ENCODE measurements around the gene BBS12.

Gene BBS12

GRCh38 chr4:122732329-122733026 is at the start of gene BBS12:
BBS12 (plus strand) TSS chr4:122732704; CDS start chr4:122741893, 9,189 bp downstream.
- DNase-seq (ENCODE audit: low read depth, low spot score): peak; percentile 100

DNA sequence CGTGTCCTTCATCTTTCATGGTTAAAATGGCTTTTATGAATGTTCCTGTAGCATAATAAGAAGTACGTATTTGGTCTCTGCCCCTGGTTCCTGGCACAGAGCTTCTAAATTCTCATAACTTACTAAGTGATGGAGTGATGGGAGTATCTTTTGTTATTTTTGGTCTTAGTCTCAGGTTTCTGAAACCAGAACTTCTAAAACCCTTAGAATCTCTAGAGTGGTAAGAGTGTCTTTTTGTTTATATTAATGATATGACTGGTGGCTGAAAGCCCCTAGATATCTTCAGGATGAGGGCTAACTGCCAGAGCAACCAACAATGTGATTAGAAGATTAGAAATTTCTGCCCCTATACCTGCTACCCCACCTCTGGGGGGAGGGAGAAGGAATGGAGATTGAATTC is 45.8 kb upstream of the BBS12 start:
- DNase-seq (ENCODE audit: low read depth, low spot score): no peak

GRCh38 chr4:122687531-122688061 is 44.9 kb upstream of the BBS12 start:
- no peak for DNase-seq (ENCODE audit: low read depth, low spot score)

DNA sequence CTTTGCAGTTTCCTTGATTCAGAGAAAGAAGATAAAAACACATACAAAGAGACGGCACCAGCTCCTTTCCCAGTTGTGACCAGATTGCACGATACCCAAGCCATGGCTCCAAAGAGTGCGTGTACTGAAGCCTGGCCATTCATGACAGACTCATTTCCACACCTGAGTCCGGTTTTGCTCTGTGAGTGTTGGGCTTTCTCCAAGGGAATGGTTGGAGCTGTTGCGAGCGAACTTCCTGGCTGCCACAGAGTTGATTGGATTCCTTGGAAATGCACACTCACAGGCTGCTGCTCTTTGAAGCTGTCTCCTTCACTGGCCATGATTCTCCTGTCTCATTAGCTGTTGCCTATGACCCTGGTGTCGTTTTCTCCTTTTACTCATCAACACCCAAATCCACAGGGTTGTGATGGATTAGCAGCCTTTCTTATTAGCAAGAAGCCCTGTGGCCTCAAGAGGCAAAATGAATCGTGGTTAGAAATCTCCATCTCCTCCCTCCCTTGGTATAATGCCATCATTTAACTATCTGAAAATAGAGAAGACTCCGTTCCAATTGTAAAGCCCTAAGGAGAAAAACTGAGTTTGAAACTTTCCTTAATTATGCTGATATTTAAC is 43.9 kb upstream of the BBS12 start:
- DNase-seq (ENCODE audit: low read depth, low spot score): no peak

DNA sequence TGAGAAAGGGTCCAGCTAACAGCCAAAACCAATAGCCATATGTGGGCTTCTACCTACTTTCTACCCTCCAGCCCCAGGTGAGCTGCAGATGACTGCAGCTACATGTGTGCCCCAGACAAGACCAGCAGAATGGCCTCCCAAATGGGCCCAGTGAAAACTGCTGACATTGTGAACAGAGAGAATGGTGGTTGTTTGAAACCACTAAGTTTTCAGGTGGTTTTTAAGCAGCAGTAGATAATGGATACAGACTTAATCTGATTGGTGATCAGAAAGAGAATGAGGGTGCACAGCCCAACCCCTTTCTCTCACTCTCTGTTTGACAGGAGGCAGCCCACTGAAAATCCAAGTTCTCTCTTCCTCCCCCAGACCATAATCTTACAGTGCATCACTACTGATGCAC is 42.5 kb upstream of the BBS12 start:
- DNase-seq (ENCODE audit: low read depth, low spot score): no peak

DNA sequence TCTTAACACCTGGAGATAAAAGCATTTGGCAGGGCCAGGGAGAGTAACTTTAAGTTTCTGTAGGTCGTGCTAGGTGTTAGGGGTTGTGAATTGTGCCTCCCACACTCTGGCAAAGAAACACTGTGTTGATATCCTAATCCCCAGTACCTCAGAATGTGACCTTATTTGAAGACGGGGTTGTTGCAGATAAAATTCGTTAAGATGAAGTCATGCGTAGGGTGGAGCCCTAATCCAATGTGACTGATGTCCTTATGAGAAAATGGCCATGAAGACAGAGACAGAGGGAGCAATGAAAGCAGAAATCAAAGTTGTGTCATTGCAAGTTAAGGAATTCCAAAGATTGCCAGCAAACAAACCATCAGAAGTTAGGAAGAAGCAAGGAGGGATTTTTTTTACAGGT is 40.5 kb upstream of the BBS12 start:
- no peak for DNase-seq (ENCODE audit: low read depth, low spot score)

DNA sequence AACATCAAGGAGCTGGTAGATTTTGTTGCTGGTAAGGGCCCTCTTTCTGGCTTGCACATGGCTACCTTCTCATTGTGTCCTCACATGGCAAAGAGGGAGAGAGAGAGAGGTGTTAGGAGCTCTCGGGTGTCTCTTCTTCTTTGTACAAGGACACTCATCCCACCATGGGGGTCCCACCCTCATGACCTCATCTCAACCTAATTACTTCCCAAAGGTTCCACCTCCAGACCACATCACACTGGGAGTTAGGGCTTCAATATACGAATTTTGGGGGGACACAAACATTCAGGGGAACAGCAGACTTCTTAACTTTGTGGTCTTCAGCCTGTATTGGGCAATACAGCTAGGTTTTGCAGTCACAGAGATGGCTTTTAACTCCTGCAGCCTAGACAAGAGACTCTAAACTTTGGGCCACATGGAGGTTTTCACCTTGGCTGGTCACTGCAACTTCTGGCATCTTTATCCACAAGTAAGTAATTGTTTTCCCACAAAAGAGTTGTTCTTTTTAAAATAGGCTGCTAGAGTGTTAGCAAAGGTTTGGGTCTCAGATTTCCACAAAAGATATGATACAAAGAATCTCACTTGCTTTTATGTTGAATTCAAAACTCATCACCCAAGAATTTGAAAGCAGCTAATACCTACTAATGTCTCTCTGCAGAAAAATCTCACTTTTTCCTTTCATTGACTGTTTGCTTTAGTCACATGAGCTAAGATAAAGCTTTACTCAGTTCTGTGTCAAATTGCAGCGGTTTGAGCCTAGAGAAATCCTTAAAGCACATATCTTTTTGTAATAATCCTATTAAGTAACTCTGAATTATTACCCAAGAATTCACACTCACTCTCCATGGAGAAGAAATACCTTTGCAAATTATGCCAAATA is 39.6 kb upstream of the BBS12 start:
- peak; percentile 31 for DNase-seq (ENCODE audit: low read depth, low spot score)

DNA sequence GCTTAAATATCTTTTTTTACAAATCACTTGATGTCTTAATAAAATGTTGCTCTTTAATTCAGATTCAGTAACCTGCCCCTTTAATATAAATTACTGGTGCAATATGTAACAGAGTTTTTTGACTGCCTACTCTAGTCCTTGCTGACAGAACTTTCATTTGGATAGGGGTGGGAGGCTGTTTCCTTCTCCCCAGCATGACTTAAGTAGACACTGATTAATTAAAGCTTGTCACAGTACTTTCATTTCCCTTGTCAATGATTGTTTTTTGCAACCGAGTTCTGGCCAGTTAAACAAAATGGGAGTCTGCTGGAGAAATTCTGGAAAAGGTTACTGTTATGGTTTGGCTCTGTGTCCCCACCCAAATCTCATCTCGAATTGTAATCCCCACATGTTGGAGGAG is 37.3 kb upstream of the BBS12 start:
- no peak for DNase-seq (ENCODE audit: low read depth, low spot score)

GRCh38 chr4:122700178-122700725 is 32.3 kb upstream of the BBS12 start:
- peak; percentile 47 for DNase-seq (ENCODE audit: low read depth, low spot score)

GRCh38 chr4:122701061-122701460 is 31.4 kb upstream of the BBS12 start:
- no peak for DNase-seq (ENCODE audit: low read depth, low spot score)

DNA sequence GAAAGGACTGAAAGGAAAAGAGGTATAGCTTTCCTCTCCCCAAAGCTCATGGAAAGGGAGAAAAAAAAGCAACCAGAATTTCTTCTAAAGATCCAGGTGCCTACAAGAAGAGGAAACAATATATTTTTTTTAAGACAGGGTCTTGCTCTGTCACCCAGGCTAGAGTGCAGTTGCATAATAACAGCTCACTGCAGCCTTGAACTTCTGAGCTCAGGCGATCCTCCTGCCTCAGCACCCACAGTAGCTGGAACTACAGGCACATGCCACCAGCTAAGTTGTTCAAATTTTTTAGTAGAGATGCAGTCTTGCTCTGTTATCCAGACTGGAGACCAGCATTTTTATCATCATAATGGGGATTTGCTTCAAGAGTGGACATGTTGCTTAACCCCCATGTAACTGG is 30.5 kb upstream of the BBS12 start:
- DNase-seq (ENCODE audit: low read depth, low spot score): no peak

GRCh38 chr4:122702939-122703338 is 29.6 kb upstream of the BBS12 start:
- no peak for DNase-seq (ENCODE audit: low read depth, low spot score)

- no peak for DNase-seq (ENCODE audit: low read depth, low spot score)
Measured at GRCh38 chr4:122703868-122704267, 28.6 kb upstream of the BBS12 start.

- DNase-seq (ENCODE audit: low read depth, low spot score): no peak
Measured at GRCh38 chr4:122705009-122705408, 27.5 kb upstream of the BBS12 start.

DNA sequence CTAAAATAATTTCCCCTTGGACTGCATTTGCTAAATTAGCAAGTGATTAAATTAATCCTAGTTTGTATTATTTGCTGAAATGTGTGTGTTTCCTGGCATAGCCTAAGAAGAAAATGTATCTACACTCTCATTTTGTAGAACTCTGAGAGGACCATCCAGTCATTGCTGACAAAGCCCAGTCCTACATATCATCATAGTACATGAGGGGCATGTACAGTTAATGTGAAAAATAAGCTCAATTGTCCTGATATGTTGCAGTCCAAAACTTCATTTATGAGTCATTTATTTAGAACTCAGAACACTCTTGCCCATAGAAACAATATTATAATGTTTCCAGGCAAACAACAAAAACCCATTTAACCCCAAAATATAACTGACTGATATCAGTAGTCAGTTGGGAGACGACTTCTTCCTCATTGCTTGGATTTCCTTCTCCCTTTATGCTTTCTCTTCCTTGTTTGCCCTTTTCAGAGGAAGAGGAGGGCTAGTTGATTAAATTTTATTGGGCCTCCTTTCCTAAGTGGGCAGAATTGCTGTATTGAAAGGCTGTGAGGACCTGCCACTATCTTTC is 26.9 kb upstream of the BBS12 start:
- DNase-seq (ENCODE audit: low read depth, low spot score): no peak

- no peak for DNase-seq (ENCODE audit: low read depth, low spot score)
Measured at GRCh38 chr4:122706511-122706910, 26.0 kb upstream of the BBS12 start.

DNA sequence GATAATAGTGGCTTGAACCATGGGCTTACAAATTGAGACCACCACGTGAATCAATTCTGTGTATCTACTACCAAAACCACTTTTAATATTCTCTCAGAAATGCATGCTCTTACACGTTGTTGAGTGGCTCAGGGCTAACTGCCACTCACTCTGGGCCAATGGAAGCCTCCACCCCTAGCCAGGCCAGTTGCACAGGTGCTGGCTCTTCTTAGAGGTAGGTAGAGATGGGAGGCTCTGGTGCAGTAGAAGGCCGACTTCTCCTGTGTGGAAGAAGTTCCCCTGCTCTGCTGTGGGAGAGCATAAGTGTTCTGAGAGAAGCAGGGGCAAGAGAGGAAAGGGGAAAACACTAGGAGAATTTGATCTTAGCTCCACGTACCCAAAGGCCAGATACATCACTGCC is 25.0 kb upstream of the BBS12 start:
- DNase-seq (ENCODE audit: low read depth, low spot score): no peak

- DNase-seq (ENCODE audit: low read depth, low spot score): no peak
Measured at GRCh38 chr4:122709236-122709635, 23.3 kb upstream of the BBS12 start.

- DNase-seq (ENCODE audit: low read depth, low spot score): no peak
Measured at GRCh38 chr4:122710434-122711308, 21.8 kb upstream of the BBS12 start.

DNA sequence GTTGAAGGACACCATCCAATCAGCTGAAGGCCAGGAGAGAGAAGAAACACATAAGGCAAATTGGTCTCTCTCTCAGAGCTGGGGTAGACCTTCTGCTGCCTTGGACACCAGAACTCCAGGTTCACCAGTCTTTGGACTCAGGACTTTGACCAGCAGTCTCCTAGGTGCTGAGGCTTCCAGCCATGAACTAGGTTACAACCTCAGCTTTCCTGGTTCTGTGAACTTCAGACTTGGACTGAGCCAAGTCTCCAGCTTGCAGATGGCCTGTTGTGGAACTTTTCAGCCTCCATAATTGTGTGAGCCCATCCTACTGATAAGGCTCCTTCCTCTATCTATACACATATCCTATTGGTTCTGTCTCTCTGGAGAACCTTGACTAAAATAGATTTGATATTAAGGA is 20.6 kb upstream of the BBS12 start:
- DNase-seq (ENCODE audit: low read depth, low spot score): no peak

DNA sequence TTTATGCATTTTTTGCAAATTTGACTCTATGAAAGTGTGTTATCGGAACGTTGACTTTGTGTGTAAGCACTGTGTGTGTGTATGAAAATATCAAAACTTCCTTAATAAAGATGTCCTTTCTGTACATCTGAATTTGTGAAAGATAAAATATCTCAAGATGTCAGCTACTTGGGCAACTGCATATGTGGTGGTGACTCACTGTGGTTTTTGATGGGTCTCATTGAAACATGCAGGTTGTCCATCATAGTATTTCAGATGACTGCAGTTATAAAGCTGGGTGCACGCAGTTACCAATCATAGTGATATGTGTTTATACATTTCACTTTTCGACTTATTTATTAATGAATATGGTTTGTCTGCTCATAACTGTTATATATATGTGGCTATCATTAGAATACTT is 19.7 kb upstream of the BBS12 start:
- no peak for DNase-seq (ENCODE audit: low read depth, low spot score)
